HG03457 (cell line): ENCODE results near the gene IPPK.

ENCODE experiments used
- ATAC-seq: cut with Tn5 transposase; IDR thresholded peaks from one replicate; pipeline ENCODE4 v1.9.1; 2021; ENCODE audit warnings: moderate number of reproducible peaks; ENCODE audit not compliant: unreplicated experiment

The IPPK gene

GRCh38 chr9:92658176-92658575, 11.8 kb downstream of the IPPK start:
- ATAC-seq = no peak

- no peak for ATAC-seq
Measured at GRCh38 chr9:92657296-92658094, 12.4 kb downstream of the IPPK start.

GRCh38 chr9:92656537-92656925, 13.4 kb downstream of the IPPK start:
- ATAC-seq = no peak

GRCh38 chr9:92655896-92656536, 13.9 kb downstream of the IPPK start:
- no peak for ATAC-seq

DNA sequence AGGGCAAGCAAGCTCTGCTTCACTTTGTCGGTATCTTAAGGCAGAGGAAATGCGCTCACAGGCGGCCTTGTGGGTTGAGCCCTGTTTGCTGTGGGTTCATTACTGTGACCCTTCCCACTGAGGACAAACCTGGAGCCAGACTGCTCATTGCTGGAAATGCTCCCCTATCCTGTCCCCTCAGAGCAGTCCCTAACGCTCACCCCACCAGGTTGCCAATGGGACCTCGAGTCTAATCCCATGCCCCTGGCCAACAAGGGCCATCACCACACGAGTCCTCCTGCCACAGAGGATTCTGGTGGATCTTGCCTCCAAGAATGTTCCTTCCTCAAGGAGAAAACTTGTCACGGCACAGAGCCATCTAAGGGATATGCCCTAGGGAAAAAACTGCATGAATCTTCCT, 14.6 kb downstream of the IPPK start:
- no peak for ATAC-seq

- ATAC-seq = no peak
Measured at GRCh38 chr9:92654481-92655301, 15.2 kb downstream of the IPPK start.

- no peak for ATAC-seq
Measured at GRCh38 chr9:92652461-92652860, 17.5 kb downstream of the IPPK start.

- ATAC-seq = no peak
Measured at GRCh38 chr9:92650839-92651621, 18.9 kb downstream of the IPPK start.

DNA sequence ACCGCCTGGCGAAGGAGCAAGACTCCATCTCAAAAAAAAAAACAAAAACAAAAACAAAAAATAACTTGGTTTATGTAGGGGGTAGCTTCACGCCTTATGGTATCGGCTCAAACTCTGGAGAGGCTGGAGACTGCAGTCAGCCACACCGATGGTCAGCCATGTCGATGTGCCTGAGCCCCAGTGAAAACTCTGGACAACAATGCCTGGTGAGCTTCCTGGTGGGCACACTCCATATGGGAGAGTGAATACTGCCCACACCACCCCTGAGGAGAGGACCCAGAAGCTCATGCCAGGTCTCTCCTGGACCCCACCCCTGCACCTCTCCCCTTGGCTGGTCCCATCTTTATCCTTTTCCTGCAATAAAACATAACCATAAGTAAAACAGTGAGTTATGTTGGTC, 19.6 kb downstream of the IPPK start:
- ATAC-seq = no peak

DNA sequence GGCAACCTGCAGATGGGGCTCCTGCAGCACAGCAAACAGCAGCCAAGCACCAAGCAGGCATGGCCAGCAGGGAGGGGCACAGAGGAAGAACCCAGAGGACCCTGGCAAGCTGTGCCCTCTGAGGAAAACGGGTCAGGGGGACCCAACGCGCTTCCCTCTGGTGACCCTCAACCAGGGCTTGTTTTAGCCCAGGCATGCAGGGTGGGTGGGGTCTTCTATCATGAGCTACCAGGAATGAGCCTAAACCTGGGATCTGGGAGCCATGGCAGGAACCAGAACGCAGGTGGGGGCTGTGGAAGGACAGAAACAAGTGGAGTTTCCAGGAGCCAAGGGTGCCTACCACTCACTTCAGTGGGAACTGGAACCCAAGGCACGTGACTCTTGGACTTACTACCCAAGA, 20.9 kb downstream of the IPPK start:
- no peak for ATAC-seq

GRCh38 chr9:92648474-92648971, 21.4 kb downstream of the IPPK start:
- ATAC-seq = no peak

DNA sequence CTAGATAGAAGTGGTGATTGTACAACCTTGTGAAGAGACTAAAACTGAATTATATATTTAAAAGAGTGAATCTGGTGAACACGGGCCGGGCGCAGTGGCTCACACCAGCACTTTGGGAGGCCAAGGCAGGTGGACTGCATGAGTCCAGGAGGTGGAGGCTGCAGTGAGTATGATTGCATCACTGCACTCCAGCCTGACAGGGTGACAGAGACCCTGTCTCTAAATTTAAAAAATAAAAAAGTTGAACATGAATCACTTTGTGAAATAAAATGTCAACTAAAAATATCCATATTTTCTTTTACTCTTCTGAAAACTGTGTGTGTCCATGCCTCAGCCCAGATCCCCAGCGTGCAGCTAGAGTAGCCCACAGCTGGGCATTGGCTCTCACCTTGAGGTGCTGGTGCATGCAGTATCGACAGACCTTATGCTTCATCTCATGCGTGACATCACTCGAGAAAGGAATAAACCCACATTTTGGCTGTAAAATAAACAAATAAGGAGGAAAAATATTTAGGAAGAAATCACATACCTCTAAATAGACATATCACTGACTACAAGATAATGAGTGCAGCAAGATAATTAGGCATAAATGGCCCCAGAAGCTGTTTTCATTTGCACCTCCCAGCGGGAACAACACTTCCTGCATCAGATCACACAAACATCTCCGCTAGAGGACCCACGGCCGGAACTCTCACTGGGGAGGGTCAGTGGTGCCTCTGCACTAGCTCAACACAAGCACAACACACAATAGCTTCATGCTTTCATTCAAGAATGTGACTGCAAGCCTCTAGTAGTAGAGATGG, 22.1 kb downstream of the IPPK start:
- no peak for ATAC-seq

GRCh38 chr9:92645041-92645440, 24.9 kb downstream of the IPPK start:
- no peak for ATAC-seq

DNA sequence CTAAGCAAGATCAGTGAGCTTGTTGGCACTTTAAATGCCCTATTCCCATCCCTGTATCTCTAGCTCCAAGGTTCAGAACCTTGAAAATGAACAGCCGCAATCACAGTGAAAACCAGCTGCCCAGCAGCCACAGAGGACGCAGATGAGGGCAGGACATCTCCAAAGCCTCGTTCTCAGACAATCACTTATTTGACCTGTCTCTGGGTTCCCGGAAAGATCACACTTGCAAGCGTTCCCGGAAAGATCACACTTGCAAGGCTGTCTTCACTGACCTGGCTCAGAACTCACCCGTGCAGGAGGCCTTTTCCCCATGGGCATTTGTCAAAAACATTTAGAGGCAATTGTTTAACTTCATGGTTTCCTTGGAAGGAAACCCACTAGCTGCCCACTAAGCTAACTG, 25.7 kb downstream of the IPPK start:
- ATAC-seq = no peak

DNA sequence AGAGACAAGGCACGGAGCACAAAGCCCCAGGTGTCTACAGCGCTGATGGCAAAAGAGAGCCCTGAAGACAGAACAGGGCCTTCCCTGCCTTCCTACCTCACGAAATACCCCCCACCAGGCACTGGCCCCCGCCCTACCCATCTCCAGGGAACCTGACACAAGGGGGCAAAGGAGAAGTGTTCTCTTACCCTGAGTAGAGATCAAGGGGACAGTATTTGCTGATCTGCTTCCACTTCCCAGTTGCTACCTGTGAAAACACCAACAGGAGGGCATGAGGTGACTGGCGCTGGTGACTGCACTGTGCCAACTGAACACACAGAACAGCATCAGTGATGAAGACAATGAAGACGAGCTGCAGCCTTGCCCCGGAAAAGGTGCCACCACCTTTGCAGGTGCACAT, 27.4 kb downstream of the IPPK start:
- ATAC-seq = no peak

GRCh38 chr9:92642041-92642451, 27.9 kb downstream of the IPPK start:
- no peak for ATAC-seq

DNA sequence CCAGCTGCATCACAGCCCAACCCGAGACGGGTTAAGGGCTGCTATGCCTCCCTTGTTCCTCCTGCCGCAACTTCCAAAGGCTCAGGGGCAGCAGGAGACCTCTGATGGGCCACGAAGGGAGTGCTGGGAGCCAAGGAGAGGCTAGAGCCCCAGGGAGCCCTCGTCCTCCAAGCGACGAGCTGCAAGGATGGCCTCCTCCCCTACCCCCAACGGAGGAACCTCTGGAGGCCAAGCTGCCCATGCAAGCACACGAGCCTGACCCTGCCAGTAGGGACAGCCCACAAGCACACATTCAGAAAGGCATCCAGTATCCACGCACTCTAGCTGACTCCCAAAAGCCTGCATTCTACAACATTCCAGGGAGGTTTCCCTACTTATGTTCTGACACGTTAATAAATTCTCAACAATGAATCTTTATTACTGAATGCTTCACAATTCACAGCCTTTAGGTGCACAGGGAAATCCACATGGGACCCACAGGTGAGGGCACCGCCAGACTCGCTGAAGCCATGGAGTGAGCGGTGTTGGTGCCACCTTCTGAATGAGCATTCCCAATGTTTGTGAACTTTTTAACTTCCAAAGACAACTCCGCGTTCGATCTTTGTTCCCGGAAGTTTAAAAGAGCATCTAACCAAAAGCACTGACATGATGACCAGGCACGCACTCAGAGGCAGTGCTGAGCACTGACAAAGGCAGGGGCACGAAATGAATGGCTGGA, 28.7 kb downstream of the IPPK start:
- ATAC-seq = no peak

DNA sequence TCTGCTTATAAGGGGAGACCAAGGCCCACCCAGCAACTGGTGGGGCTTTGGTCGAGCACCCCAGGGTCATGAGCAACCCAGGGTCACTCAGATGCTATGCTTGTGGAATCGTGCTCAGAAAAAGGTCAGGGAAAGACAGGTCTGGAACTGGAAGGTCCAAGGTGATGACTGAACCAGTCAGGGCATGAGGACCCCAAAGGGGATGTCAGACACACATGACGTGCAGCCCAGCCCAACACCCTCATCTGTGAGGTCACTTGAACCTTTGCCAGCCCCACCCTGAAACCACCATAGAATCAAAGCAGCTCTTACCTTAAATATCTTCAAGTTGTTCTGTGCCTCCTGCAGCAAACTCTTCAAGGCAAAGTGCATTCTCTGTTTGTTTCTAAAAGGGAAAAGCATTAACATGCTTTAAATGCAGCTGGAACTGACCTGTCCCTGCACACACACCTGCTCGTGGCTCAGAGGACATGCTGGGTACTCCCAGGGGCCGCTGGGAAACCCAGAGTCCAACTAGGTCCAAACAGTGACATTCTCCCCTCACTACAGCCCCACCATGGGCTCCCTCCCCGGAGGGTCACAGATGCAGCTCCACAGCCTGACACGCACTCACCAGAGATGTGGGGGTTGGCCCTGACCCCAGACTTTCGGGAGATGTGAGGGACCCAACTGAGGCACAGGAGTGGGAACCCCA, 29.4 kb downstream of the IPPK start:
- ATAC-seq = no peak

DNA sequence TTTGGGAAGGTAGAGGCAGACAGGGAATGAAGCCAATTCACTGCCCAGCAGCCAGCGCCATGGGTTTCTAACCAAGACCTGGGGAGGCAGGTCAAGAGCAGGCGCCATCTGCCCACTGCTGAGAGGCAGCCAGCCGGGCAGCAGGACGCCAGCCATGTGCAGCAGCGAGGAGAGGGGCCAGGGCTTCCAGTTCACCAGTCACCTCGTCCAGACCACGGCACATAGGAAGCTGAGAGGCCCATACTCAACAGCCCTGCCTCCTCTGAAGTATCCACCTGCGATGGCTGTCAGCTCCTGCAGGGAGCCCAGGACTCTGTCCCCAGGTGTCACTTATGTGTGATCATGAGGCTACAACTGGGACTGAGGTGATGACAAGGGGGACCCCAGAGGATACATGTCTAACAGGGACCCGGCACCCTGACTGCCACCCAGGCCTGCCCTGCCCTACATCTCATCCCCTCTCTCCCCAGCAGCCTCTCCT, 30.1 kb downstream of the IPPK start:
- no peak for ATAC-seq
